Cardiac atrium fibroblast (primary cell): Measurements from ENCODE around the gene OR13D1. TPM values are rescaled to one million over a fixed set of nuclear protein-coding genes. Genes with fewer than 3 reads are reported as not detected.

Experiments used
- total RNA-seq: library from RNA; depleted of rRNA; stranded (reverse); fragments of >200 nt; gene quantifications from 2 replicates; pipeline ENCODE4 v1.2.3, GENCODE V29; 2015

The OR13D1 gene
- total RNA-seq = not detected in 2 replicates

GRCh38 chr9:104694218-104694617 is at the start of gene OR13D1:
TSS of gene OR13D1 (plus strand) at chr9:104694518. CDS start at chr9:104694518, 0 bp downstream.

Other genes with a start within 250 kb of the OR13D1 start
- gene OR13F1, start 190.3 kb upstream of the OR13D1 start, total RNA-seq = not detected in 2 replicates
- gene OR13C4, start 167.3 kb upstream of the OR13D1 start, total RNA-seq = not detected in 2 replicates
- gene OR13C3, start 157.7 kb upstream of the OR13D1 start, total RNA-seq = not detected in 2 replicates
- not detected in 2 replicates for gene OR13C8, start 125.3 kb upstream of the OR13D1 start, total RNA-seq
- not detected in 2 replicates for gene OR13C5, start 95.1 kb upstream of the OR13D1 start, total RNA-seq
- gene OR13C2, start 88.9 kb upstream of the OR13D1 start, total RNA-seq = not detected in 2 replicates
- gene OR13C9, start 76.3 kb upstream of the OR13D1 start, total RNA-seq = not detected in 2 replicates
- 34.8 and 53.3 TPM in 2 replicates for gene NIPSNAP3A, start 53.2 kb downstream of the OR13D1 start, total RNA-seq
- 0.32 and 4.5 TPM in 2 replicates for gene NIPSNAP3B, start 69.6 kb downstream of the OR13D1 start, total RNA-seq
- 32.5 and 75.3 TPM in 2 replicates for gene ABCA1, start 233.6 kb downstream of the OR13D1 start, total RNA-seq